HG02852 (cell line): ENCODE measurements around the gene TNNT1.

Experiments used
- ATAC-seq: cut with Tn5 transposase; IDR thresholded peaks from one replicate; pipeline ENCODE4 v1.9.1; 2021; ENCODE audit warnings: mild to moderate bottlenecking, moderate library complexity; ENCODE audit not compliant: unreplicated experiment

The TNNT1 gene

DNA sequence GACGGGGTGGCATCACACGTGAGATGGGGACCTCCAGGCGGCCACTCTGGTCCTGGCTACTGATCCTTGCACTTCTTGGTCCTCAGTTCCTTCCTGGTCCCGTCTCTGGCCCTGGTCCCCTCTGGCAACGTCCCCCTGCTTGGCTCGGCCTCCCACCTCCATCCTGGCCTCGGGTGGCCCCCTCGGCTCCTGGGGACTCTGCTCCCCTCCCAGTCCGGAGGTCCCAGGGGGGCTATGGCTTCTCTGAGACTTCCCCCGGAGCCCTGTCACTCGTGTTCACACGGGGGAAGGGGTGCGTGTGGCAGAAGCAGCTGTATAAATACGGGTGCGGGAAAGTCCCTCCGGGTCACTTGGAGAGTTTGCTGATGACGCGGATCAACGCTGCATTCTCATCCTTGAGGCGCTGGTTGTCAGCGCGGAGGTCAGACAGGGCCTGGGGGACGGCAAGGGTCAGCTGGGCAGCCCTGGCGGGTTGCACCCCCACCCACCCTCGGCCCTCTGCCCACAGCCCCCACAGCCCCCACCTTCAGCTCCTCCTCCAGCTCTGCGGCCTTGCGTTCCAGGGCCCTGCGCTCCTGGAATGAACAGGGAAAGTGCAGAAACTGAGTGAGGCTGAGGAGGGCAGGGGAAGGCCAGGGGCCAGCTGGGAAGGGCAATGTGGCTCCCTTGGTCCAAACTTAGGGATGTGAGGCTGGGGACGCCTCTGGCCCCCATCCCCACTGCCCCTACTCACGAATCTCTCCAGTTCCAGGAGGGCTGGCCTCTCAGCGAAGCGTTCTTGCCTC, 57.7 kb downstream of the TNNT1 start:
- ATAC-seq = no peak

DNA sequence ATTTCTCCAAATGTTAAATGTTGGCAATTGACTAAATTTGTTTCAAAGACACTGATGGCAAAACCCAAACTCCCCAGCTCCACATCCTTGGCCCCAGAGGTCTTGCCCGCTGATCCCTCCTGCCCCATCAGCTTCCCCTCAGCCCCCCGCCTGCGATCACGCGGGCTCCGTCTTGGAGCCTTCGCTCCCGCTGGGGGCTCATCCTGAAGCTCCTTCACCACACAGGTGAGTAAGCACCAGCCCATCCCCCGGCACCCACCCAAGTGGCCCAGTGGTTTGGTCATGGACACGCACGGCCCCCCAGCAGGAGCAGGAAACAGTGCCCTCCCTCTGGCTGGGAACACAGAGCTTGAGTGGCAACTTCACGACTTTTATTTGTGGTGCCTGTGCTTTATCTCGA, 58.4 kb downstream of the TNNT1 start:
- no peak for ATAC-seq

DNA sequence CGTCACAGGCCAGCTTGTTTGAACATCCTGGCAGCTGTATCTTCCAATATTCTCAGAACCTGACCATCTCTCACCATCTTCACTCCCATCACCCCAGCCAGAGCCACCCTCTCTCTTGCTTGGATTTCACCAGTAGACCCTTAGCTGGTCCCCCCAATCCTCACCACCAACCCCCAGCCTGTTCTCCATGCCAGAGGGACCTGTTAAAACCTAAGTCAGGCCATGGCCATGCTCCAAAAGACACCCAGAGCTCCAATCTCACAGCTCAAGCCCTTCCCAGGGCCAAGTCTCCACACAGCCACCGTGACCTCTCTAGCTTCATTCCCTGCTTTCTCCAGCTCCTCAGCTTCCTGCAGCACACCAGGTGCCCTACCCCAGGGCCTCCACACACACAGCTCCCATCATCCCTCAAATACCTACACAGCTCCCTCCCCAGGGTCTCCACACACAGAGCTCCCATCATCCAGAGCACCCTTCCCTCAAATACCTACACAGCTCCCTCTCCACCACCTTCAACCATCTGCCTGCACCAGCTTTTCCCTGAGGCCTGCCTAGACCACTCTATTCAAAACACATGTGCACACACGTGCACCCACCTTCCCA, 59.6 kb downstream of the TNNT1 start:
- ATAC-seq = no peak

DNA sequence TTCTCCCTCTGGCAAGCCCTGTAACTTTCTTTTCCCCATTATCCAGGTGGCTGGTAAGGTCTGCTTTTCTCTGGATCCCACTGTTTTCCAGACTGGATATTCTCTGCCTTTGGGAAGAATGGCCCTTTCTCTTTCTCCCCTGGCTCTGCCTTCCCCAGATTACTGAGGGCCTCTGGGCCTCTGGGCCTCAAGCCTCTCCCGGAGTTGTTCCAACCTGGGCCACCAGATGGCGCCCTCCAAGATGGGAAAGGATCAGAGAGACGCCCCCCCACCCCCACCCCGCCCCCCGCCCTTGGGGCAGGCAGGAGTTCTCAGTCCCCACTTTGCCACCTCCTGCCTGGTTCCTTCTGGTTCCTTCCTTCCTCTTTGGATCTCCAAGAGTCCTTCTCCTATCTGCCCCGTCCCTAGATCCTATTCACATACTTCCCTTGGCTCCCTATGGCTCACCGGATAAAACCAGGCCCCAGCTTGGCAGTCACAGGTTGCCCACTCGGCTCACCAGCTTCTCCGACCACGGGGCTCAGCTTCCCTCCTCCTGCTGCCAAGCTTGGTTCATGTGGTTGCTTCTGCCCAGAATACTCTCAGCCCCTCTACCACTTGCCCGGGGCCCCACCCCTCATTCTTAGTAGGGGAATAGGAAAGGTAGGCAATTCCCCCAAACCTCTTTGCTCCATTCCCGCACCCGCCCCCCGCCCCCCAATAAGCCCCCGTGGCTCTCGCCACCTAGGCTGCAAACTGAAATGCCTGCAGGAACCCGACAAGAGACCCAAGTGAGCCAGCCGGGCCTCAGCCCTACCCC, 60.3 kb downstream of the TNNT1 start:
- no peak for ATAC-seq

DNA sequence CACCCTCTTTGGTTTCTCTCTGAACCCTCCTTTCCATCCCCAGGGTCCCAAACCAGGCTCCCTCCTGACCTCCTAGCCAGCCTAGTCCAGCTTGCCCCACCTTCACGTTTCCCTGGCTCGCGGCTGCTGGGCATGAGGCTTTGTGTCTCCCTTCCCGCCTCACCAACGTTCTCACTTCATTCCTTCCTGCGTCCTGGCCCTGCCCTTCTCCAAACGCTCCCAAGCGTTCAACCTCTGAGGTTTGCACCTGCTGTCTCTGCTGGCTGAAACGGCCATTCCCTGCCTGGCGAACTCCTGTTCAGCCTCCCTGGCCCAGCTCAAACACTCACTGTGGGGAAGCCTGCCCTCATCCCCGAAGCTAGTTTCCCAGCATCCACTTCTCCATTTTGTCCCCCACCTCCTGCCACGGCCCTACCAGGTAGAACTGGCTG, 61.0 kb downstream of the TNNT1 start:
- no peak for ATAC-seq

DNA sequence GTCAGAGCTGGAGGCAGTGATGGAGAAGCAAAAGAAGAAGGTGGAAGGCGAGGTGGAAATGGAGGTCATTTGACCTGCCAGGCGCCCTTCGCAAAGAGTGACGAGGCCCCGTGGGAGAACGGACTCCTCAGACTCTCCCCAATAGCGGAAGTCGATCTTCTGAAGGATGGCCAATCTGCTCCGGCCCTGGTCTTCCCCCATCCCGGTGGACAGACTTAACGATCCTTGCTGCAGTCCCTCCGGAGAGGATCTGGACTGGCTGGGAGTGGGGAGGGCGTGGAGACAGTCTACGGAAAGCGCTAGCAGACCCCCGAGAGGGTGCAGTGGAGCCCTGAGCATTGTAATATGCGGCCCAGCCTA, 61.5 kb downstream of the TNNT1 start:
- no peak for ATAC-seq

DNA sequence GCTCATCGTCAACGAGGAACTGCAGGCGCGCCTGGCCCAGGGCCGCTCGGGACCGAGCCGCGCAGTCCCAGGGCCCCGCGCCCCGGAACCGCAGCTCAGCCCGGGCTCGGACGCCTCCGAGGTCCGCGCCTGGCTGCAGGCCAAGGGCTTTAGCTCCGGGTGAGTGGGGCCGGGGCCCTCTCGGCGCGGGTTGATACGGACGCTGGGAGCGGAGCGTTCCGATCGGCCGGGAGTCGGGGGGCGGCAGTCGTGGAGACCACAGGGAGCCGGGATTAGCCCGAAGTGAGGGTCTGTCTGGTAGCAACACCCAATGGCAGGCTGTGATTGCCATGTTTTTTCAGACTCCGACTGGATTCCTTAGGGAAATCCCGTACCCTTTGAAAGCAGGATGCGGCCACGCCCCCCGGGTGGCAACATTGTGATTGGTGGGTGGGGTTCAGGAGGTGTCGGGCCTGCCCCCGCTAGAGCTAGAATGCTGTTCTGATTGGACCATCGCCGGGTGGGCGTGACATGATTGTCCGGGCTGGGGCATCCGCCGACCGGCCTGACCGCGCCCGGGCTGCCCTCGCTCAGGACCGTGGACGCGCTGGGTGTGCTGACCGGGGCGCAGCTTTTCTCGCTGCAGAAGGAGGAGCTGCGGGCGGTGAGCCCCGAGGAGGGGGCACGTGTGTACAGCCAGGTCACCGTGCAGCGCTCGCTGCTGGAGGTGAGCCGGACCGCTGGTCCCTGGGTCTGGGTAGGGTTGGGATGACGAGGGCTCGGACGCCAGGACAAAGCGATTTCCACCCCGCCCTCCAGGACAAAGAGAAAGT, 62.1 kb downstream of the TNNT1 start:
- ATAC-seq = no peak

DNA sequence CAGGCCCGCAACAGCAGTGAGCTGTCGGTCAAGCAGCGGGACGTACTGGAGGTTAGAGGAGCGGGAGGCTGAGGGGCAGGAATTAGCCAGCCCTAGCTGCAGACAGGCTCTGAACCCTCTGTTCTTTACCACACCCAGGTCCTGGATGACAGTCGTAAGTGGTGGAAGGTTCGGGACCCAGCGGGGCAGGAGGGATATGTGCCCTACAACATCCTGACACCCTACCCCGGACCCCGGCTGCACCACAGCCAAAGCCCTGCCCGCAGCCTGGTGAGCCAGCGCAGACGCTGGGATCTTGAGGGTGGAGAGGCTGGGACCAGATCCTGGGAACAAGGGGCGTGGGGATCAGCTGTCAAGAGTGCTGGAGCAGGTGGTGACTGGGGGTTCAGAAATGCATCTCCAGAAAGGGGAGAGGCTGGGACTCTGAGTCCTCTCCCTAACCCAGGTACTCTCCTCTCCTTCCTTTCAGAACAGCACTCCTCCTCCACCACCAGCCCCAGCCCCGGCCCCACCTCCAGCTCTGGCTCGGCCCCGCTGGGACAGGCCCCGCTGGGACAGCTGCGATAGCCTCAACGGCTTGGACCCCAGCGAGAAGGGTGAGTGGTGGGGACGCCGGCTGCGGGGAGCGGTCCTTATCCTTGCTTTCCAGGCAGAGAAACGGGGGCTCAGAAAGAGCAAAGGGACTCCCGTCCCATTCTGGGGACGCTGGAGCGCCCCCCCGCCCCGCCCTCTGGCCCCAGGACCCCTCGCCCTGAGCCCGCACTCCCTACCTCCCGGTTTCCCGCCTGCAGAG, 62.9 kb downstream of the TNNT1 start:
- ATAC-seq = no peak

DNA sequence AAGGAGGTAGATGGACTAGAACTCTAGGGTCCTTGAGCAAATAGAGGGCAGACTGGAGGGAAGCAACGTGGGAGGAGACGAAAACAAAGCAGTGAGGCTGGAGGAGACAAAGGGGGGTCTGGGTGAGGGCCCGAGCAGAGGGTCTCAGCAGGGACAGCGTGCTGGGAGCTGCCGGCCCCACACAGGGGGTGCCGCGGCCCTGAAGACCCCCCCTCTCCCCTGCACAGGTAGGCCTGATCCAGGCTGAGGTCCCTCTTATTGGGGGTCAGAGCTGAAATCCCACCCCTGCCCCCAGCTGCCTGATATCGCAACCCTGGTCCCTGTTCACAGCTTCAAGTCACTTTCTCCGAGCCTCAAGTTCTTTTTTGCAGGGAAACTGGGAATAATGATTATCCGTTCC, 64.6 kb downstream of the TNNT1 start:
- no peak for ATAC-seq

DNA sequence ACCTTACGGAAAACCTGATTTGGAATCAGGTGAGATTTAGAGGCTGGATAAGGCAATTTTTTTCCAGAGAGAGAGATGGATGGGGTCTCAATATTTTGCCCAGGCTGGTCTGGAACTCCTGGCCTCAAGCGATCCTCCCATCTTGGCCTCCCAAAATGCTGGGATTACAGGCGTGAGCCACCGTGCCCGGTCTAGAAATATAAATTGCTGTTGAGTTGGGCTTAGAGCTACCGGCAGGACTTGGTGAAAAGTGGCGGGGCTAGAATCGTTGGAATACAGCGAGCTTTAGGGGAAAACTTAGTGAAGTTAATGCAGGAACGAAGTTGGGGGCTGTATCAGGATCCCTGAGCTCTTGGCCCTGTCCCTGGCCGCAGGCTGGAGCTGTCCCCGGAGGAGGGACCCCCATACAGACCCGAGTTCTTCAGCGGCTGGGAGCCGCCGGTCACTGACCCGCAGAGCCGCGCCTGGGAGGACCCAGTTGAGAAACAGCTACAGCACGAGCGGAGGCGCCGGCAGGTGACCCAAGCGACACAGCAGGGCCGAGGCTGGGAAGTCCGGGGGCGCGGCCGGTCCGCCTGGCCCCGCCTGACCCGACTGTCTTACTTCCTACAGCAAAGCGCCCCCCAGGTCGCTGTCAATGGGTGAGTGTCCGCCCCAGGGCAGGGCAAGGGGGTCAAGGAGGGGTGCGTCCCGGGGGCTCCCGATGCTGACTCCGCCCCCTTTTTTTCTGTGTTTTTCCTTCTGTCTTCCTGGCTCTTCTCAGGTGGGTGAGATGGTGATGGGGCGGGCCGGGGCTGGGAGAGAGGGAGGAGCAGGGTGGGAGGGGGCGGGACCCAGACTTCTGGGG, 65.8 kb downstream of the TNNT1 start:
- ATAC-seq = no peak
